GM18873 (cell line): ENCODE data around the gene TTC34.

Experiments
- ATAC-seq: cut with Tn5 transposase; IDR thresholded peaks from one replicate; pipeline ENCODE4 v1.9.1; 2021; ENCODE audit warnings: mild to moderate bottlenecking, moderate library complexity, moderate number of reproducible peaks; ENCODE audit not compliant: unreplicated experiment, low FRiP score

TTC34 gene

GRCh38 chr1:2610036-2610959, 191.2 kb downstream of the TTC34 start:
- ATAC-seq = no peak

- no peak for ATAC-seq
Measured at GRCh38 chr1:2609319-2610035, 192.0 kb downstream of the TTC34 start.

DNA sequence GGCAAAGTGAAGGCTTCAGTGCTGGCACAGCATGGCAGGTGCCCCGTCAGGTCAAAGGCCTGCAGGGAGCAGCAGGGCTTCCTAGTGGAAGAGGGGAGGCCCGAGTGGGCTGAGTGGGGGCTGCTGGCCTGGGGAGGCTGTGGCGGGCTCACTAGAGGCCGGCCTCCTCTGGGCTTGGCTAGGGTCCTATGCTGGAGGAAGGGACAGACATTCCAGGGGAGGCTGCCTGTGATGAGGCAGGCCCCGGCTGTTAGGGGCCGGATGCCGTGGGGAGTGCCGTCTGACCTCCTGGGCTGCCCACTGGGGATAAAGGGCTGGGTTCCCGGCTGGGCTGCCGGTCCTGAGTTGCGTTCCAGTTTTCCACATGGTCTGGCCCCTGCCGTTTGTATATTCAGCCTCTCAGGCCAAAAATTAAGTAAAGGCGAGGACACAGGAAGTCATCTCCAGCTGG, 193.8 kb downstream of the TTC34 start:
- no peak for ATAC-seq

DNA sequence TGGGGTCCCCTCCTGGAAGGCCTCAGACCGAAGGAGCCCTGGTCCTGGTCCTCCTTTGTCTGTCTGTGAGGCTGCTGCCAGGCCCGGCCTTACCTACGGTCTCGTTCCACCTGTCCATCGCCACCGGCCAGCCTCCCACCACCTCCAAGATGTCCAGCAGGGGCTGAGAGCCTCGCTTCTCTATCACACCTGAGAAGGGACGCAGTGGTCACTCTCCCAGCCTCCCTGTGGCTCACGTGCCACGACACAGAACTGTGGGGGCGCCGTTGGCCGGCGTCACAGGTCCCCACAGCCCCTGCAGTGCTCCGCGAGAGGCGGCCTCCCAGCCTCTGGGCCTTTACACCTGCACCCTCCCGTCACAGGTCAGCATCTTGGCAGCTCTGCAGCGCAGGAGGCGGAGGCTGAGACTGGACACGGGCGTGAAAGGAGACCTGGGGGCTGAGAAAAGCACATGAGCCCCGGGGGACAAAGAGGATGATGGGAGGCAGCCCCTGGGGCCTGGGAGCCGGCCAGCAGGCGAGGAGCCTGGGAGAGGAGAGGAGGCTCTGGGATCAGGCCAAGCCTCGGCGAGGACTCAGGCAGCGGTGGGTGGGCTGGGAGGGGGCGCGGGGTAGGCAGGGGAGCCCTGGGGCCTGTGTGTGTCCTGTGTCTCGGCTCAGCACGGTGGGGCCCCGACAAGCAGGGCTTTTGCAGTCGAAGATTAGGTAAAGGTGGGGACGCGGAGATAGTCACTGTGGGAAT, 194.4 kb downstream of the TTC34 start:
- ATAC-seq = no peak

GRCh38 chr1:2606396-2606880, 195.1 kb downstream of the TTC34 start:
- ATAC-seq = no peak

GRCh38 chr1:2605509-2606395, 195.7 kb downstream of the TTC34 start:
- ATAC-seq = no peak

DNA sequence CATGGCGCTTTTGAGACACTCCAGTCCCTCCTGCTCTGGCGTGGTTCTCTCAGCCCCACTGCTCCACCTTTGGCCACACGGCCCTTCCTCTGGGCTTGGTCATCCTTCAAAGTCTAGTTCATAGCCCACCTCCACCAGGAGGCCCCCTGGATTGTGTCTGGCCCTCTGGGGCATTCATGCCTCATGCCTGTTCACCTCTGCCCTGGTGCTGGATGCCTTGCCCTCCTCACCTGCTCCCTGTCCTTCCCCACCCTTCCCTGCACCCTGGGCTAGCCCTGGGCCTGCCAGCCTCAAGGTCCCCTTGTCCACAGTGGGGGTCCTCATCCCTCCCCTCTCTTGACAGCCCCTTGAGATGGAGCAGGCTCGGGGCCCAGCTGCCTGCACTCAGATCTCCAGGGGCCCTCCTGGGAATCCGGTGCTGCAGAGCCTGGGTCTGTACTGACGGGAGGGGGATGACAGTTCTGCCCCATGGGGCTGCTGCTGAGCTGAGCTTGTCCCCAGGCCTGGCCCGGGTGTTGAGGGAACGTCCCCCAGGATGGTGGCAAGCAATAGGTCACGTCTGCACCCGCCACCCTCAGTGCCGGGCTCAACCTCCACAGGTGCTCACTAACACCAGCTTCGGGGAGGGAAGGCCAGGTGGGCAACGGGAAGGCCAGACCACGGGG, 196.5 kb downstream of the TTC34 start:
- no peak for ATAC-seq

DNA sequence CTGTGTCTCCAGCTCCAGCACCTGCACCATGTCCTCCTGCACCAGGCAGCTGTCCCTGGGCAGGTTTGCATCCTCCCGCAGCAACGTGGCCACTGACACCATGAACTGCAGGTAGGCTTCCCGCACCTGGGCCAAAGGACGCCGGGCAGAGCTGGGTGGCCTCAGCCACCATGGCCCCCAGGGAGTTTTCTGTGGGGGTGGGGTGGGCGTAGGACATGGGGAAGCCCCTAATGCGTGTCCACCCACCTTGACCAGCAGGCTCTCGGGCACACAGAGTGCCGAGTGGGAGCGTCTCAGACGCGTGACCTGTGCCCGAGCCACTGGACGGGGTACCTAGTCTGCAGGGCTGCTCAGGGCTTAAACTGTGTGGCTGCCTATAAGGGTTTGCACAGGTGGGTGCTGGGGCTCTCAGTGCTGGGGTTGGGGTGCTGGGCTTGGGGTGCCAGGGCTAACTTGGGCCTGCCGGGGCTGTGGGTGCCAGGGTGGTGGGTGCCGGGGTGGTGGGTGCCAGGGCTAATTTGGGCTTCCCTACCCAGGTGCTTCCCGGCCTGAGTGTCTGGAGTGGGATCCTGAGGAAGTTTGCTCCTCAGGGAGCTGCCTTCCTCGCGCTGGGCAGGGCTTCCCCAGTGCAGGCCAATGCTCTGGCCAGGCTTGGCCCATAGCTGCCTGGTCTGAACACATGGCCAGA, 197.2 kb downstream of the TTC34 start:
- ATAC-seq = no peak

DNA sequence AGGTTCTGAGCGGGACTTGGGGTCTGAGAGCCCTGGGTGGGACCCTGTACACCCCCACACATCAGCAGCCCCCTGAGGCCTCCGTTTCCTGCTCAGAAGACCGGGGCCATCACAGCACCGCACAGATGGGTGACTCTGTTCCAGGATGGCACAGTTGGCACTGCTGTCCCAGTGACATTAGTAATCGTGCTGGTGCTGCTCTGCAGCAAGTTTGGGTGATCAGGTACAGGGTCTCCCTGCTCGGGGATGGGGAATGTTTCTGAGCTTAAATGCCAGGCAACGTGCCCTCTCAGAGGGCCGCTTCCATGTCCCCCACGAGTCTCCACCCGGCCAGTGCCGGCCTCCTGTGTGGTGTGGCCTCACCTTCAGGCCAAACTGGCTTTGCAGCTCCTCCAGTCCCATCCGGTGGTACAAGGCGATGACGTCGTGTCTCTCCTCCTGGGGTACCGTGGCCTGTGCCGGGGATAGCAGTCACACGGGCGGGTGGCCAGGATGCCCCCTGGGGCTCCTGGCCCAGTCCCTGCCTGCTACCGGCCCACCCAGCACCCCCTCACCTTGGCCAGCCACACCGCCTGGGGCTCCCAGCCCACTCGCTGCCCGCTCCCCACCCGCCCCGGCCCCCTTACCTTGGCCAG, 197.9 kb downstream of the TTC34 start:
- ATAC-seq = no peak

- no peak for ATAC-seq
Measured at GRCh38 chr1:2602866-2603520, 198.5 kb downstream of the TTC34 start.

- no peak for ATAC-seq
Measured at GRCh38 chr1:2602311-2602835, 199.1 kb downstream of the TTC34 start.

DNA sequence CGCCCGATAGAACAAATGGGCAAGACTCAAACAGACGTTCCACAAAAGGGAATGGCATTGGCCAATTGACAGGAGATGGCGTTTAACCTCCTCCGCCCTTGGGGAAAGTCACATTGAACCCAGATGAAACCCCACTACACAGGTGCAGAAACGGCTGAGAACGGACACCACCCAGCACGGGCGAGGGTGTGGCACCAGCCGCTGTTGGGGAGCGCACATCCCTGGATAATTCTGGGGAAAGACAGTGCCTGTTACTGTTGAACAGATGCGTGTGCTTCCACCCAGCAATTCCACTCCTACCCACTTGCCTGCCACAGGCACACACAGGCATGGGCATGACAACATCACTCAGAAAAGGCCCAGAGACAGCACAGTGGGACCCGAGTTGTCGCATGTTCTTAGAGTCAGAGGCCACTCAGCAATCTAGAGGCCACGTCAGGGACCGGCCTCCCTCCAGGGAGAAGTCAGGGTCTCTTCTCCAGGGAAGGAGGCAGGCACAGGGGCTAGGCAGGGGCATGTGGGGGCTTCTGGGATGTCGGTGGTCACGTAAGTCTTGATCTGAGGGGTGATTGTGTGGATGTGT, 199.7 kb downstream of the TTC34 start:
- ATAC-seq = no peak

DNA sequence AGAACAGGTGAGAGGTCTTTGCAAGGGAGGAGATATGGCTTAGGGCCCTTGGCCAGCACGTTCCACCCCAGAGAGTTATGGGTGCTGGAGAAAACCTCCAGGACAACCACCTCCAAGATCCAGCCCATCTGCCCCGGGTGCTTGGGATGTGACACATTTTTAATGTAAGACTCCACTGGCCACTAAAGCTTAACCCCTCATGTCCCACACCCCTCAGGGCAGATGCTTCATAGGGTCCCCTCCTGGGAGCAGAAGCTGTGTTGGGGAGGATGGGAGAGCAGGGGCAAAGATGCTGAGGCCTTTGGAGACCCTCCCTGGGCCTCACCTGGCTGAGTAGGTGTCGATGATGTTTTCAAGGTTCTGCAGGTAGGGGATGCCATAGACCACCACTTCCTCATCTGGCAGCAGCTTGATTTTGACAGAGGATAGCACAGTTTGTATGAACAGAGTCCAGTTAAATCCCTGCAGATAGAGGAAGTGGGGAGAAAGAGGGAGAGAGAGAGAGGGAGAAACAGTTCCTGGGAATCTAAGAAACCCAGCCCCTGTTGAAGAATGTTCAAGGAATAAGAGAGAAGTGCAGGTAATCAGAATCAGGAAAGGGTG, 203.1 kb downstream of the TTC34 start:
- no peak for ATAC-seq

DNA sequence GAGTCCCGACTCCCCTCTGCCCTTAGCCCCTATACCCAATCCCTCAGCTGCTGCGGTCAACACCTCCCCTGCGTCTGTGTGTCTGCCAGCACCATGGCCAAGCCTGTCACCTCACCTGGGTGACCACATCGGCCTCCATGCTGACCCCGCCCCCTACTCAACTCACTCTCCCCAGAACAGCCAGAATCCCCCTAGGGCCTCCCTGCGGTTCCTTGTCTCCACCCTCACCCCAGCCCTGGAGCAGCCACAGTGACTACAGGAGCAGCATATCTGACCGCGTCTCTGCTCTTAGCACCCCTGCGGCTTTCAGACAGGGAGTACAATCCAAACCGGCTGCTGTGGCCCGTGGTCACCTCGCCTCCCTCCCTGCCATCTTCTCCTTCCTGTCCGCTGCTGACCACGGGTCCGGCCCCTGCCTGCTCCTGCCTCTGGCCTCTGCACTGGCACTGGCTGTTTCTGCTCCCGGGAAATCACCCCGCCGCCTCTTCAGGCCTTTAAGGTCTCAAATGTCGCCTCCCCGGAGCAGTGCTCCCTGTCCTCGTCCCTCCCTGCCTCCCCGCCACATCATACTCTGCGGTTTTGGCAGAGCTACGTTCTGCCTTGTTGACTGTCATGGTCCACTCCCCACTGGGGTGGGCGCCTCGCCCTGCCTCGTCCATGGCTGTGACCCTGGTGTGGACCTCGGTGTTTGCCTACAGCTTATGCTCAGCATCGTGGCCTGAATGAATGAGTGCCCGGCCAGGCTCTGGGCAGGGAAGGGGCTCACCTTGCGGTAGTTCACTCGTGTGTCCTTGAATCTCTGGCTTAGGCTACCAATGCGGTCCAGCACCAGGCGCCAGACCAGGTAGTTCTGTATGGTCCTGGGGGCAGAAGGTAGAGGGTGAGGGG, 203.8 kb downstream of the TTC34 start:
- no peak for ATAC-seq

- no peak for ATAC-seq
Measured at GRCh38 chr1:2596530-2597333, 204.8 kb downstream of the TTC34 start.
